ENCODE results near the gene SPC24. TPM values are rescaled to one million over a fixed set of nuclear protein-coding genes. Genes with fewer than 3 reads are reported as not detected.

SPC24 gene
- total RNA-seq, 2 donors from 2014 or later = 35.4 to 50.0 TPM

- H3K9me3 Mint-ChIP-seq = no peaks in the 10 kb centered on the region
- no peak overlapping the region for H3K4me3 Mint-ChIP-seq
- no peaks in the 10 kb centered on the region for H3K4me1 ChIP-seq (ENCODE audit: control insufficient read depth, insufficient read depth, low read length)
- no peak for DNase-seq
- H3K27ac ChIP-seq (ENCODE audit: low read depth, low read length) = no peak overlapping the region
- no peaks in the 10 kb centered on the region for H3K27me3 ChIP-seq (ENCODE audit: control insufficient read depth, insufficient read depth, low read length, poor library complexity, severe bottlenecking)
- no peak overlapping the region for H3K27ac Mint-ChIP-seq
- H3K4me3 ChIP-seq (ENCODE audit: low read length) = no peak overlapping the region
- H3K9me3 ChIP-seq (ENCODE audit: control insufficient read depth, low read length) = no peaks in the 10 kb centered on the region
- no peaks in the 10 kb centered on the region for H3K27me3 Mint-ChIP-seq (ENCODE audit: insufficient read depth)
- no peak overlapping the region for H3K9ac ChIP-seq (ENCODE audit: extremely low read depth, low read length, poor library complexity, severe bottlenecking)
- no peak for TF ChIP-seq CTCF (conservative IDR thresholded peaks at IDR 0.05)
- 88 to 93% methylated on average over 9 to 16 of the region's 16 CpGs for WGBS, 2 experiments (ENCODE audit: insufficient coverage in 1 of 2, insufficient read length in 1 of 2)
- peaks cover 5% of the 10 kb centered on the region for H3K4me1 Mint-ChIP-seq
- H3K36me3 ChIP-seq (ENCODE audit: control insufficient read depth, insufficient read depth, low read length) = no peaks in the 10 kb centered on the region
- peaks cover 9% of the 10 kb centered on the region for H3K36me3 Mint-ChIP-seq (ENCODE audit: low read depth)
Measured at GRCh38 chr19:11159598-11160439, 4.2 kb upstream of the SPC24 start.

GRCh38 chr19:11154683-11155047, 917 bp downstream of the SPC24 start:
- no peak overlapping the region for H3K27ac Mint-ChIP-seq
- H3K9me3 Mint-ChIP-seq = no peaks in the 10 kb centered on the region
- H3K27ac ChIP-seq (ENCODE audit: low read depth, low read length) = no peak overlapping the region
- DNase-seq = no peak
- no peaks in the 10 kb centered on the region for H3K27me3 ChIP-seq (ENCODE audit: control insufficient read depth, insufficient read depth, low read length, poor library complexity, severe bottlenecking)
- H3K9ac ChIP-seq (ENCODE audit: extremely low read depth, low read length, poor library complexity, severe bottlenecking) = peak overlapping the region; percentile 75
- no peaks in the 10 kb centered on the region for H3K4me1 ChIP-seq (ENCODE audit: control insufficient read depth, insufficient read depth, low read length)
- 57 to 66% methylated on average over 6 of the region's 6 CpGs for WGBS, 2 experiments (ENCODE audit: insufficient coverage in 1 of 2, insufficient read length in 1 of 2)
- H3K36me3 Mint-ChIP-seq (ENCODE audit: low read depth) = peaks cover 7% of the 10 kb centered on the region
- peak overlapping the region; percentile 92 for H3K4me3 ChIP-seq (ENCODE audit: low read length)
- H3K27me3 Mint-ChIP-seq (ENCODE audit: insufficient read depth) = no peaks in the 10 kb centered on the region
- TF ChIP-seq CTCF (conservative IDR thresholded peaks at IDR 0.05) = no peak
- H3K9me3 ChIP-seq (ENCODE audit: control insufficient read depth, low read length) = no peaks in the 10 kb centered on the region
- H3K36me3 ChIP-seq (ENCODE audit: control insufficient read depth, insufficient read depth, low read length) = peaks cover 7% of the 10 kb centered on the region
- peak overlapping the region; percentile 73 for H3K4me3 Mint-ChIP-seq
- H3K4me1 Mint-ChIP-seq = peaks cover 11% of the 10 kb centered on the region

- H3K36me3 ChIP-seq (ENCODE audit: control insufficient read depth, insufficient read depth, low read length) = peaks cover 13% of the 10 kb centered on the region
- no peaks in the 10 kb centered on the region for H3K9me3 ChIP-seq (ENCODE audit: control insufficient read depth, low read length)
- H3K4me3 ChIP-seq (ENCODE audit: low read length) = no peak overlapping the region
- no peak overlapping the region for H3K27ac ChIP-seq (ENCODE audit: low read depth, low read length)
- H3K4me1 ChIP-seq (ENCODE audit: control insufficient read depth, insufficient read depth, low read length) = no peaks in the 10 kb centered on the region
- DNase-seq = no peak
- no peaks in the 10 kb centered on the region for H3K9me3 Mint-ChIP-seq
- no peak overlapping the region for H3K4me3 Mint-ChIP-seq
- peaks cover 15% of the 10 kb centered on the region for H3K36me3 Mint-ChIP-seq (ENCODE audit: low read depth)
- H3K9ac ChIP-seq (ENCODE audit: extremely low read depth, low read length, poor library complexity, severe bottlenecking) = no peak overlapping the region
- TF ChIP-seq CTCF (conservative IDR thresholded peaks at IDR 0.05) = no peak
- WGBS, 2 experiments (ENCODE audit: insufficient coverage in 1 of 2, insufficient read length in 1 of 2) = 93 to 96% methylated on average over 8 to 11 of the region's 11 CpGs
- H3K27me3 ChIP-seq (ENCODE audit: control insufficient read depth, insufficient read depth, low read length, poor library complexity, severe bottlenecking) = no peaks in the 10 kb centered on the region
- no peaks in the 10 kb centered on the region for H3K27me3 Mint-ChIP-seq (ENCODE audit: insufficient read depth)
- H3K27ac Mint-ChIP-seq = peak overlapping the region; percentile 72
- H3K4me1 Mint-ChIP-seq = peaks cover 10% of the 10 kb centered on the region
Measured at GRCh38 chr19:11152318-11153062, 3.1 kb downstream of the SPC24 start.
